ENCODE results near the gene KRTAP10-10.
"Not testable (repeated sequence)": the region's sequence is repeated elsewhere in the genome, so short reads cannot be mapped to it uniquely, and the experiment has no call there.

Gene KRTAP10-10, protein sequence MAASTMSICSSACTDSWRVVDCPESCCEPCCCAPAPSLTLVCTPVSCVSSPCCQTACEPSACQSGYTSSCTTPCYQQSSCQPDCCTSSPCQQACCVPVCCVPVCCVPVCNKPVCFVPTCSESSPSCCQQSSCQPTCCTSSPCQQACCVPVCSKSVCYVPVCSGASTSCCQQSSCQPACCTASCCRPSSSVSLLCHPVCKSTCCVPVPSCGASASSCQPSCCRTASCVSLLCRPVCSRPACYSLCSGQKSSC

GRCh38 chr21:44637018-44637850, at the start of gene KRTAP10-10:
Gene KRTAP10-10 (plus strand): TSS chr21:44637356. CDS start chr21:44637418, 62 bp downstream.
- DNase-seq, result no peak

DNA sequence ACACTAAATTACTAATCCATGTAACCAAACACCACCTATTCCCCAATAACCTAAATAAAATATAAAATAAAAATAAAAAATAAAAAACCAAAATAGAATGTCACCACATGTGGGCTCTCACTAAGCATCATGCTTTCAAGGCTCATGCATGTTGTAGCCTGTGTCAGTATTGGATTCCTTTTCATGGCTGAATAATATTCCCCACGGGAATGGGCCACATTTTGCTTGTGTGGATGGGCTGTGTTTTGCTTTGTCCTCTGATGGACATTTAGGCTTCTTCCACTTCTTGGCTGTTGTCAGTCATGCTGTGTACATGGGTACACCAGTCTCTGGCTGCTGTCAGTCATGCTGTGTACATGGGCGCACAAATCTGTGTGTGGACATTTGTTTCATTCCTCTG, 48.1 kb upstream of the KRTAP10-10 start:
- no peak for DNase-seq

DNA sequence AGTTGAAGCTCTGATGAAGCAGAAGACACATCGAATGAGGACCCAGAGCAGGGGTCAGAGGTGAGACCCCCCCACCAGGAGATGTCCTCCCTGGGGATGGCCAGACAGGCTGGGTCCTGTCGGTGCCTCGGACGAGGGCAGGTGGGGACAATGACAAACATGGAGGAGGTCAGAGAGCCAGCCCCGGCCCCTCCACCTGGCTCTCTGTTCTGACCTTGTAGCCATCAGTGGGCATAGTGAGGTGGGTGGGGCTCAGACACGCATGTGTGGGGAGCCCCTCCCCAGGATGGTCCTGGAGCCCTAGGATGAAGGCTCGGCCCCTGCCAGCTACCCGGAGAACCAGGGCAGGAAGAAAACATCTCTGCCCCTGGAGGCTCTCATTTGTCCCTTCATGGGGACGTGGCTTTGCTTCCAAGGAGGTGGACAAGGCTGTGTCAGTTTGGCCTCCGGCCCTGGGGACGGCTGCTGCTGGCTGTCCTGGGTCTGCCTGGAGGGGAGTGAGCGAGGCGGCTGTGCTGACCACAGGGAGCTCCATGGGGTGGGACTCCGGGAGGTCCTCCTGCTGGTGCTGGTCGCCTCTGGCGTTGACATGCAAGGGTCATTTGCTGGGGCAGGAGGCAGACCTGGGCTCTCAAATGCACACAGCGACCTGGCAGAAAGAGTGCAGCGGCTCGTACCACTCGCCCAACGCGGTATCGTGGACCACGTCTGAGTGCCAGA, 47.4 kb upstream of the KRTAP10-10 start:
- no peak for DNase-seq

DNA sequence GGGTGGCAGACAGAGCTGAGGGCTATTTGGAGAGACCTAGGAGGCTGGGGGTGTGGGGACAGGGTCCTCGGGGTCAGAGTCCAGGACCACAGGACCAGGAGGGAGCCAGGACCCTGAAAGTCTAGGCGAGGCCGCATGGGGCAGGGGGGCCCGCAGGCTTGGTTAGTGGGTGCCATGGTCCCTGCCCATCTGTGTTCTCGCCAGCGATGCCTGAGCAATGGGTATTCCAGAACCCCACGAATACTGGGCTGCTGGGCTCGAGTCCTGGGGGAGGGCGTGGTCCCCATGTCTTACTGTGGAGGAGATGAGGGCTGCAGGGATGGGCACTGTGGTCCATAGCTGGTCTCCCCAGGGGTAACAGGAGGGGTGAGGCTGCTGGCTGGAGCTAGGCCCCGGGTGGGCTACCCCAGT, 46.8 kb upstream of the KRTAP10-10 start:
- DNase-seq, result no peak

- not testable (repeated sequence) for DNase-seq
Measured at GRCh38 chr21:44590897-44591800, 46.0 kb upstream of the KRTAP10-10 start.

DNA sequence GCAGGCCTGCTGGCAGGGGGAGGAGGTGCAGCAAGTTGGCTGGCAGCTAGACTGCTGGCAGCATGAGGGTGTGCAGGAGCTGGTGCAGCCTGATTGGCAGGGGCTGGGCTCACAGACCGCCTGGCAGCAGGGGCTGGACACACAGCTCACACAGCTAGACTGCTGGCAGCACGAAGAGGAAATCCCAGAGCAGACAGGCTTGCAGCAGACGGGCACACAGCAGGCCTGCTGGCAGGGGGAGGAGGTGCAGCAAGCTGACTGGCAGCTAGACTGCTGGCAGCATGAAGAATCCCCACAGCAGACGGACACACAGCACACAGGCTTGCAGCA, 45.4 kb upstream of the KRTAP10-10 start:
- not testable (repeated sequence) for DNase-seq

GRCh38 chr21:44592446-44593311, 44.5 kb upstream of the KRTAP10-10 start, which contains the start of gene KRTAP10-6:
Gene KRTAP10-6 (minus strand): TSS chr21:44592505. CDS start chr21:44592484, 21 bp downstream.
- no peak for DNase-seq

- DNase-seq, result no peak
Measured at GRCh38 chr21:44593598-44594405, 43.4 kb upstream of the KRTAP10-10 start.

DNA sequence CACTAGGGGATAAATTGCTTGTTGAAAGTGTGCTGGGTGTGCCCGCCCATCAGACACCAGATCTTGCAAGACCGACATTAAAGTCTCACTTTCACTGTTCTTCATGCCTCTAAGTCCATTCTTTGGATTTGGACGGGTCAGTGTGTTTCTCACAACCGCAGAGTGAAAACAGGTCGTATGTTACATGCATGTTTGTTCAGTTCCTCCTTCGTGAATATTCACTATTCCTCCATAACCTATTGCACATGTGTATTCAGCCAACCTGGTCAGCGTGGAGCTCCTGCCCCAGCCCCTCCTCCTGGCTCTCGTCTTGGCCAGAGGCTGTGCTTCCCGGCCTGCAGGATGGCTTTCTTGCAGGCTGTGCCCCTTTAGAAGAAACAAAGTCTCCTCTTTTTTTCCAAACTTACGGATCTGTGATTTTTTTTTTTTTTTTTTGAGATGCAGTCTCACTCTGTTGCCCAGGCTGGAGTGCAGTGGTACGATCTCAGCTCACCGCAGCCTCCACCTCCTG, 42.7 kb upstream of the KRTAP10-10 start:
- DNase-seq, result no peak

- DNase-seq, result no peak
Measured at GRCh38 chr21:44595524-44595923, 41.6 kb upstream of the KRTAP10-10 start.

DNA sequence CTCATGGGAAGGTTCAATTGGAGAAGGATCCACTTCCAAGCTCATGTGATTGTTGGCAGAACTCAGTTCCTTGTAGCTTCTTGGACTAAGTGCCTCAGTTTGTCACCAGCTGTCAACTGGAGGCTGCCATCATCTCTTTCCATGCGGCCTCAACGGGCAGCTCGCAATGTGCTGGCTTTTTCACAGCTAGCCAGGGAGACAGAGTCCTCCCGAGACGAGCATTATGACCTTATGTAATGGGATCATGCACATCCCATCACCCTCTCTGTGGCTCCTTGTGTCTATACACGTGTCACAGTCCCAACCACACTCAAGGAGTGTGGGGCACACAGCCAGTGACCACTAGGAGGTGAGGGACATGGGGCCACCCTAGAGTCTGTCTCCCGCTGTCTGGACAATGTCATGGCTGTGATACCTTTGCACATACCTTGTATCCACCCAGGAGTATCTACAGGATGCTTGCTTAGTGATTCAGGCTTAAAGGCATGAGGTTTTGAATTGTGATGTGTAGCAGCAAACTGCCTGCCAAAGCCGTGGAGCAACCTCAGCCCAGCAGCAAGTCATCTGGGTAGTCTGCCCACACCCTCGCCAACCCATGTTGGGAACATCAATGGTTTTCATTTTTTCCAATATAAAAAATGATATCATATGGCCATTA, 41.0 kb upstream of the KRTAP10-10 start:
- no peak for DNase-seq

DNA sequence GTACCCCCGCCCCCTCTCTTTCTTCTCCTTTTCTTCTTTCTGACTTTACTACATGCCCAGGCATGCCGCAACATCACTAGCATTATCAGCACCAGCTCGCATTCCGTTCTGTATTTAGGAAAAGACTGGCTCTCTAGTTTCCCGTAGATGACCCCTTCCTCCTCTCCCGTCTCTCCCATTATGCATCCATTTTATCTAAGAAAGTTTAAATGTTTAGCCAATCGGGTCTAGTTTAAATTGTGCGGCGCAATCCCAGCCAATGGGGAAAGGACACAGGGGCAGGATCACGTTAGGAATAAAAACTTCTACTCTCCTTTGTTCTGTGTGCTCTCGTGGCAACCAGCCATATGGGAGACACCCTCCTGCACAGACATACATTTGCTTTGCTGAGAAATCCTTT, 39.1 kb upstream of the KRTAP10-10 start:
- DNase-seq, result no peak

GRCh38 chr21:44599264-44600029, 37.7 kb upstream of the KRTAP10-10 start:
- no peak for DNase-seq

DNA sequence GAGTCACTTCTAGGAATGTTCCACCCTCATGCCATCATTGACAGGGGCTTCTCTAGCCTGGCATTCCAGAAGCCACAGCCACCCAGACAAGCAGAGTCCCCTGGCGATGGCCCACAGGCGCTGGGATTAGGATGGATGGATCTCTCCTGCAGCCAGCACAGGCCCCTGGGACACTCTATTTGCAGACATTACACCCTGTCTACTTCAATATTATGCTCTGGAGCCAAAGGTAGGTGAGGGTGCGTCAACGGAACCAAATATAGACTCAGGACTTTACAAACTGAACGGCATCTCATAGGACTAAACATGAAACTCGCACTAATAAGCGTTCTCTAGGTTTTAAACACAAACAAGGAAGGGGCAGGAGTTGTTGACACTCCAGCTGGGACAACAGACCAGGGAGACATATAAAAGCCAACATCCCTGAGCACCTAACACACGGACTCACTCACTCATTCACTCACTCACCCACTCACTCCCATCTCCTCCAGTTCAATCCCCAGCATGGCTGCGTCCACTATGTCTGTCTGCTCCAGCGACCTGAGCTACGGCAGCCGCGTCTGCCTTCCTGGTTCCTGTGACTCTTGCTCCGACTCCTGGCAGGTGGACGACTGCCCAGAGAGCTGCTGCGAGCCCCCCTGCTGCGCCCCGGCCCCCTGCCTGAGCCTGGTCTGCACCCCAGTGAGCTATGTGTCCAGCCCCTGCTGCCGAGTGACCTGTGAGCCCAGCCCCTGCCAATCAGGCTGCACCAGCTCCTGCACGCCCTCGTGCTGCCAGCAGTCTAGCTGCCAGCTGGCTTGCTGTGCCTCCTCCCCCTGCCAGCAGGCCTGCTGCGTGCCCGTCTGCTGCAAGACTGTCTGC, 36.8 kb upstream of the KRTAP10-10 start, which contains the start of gene KRTAP10-7:
Gene KRTAP10-7, plus strand, starts transcription at position 480 of the 861 bp plus-strand sequence. Its CDS starts 25 bp downstream, at position 505.
- not testable (repeated sequence) for DNase-seq

- DNase-seq, result not testable (repeated sequence)
Measured at GRCh38 chr21:44601091-44601490, 36.1 kb upstream of the KRTAP10-10 start.

- DNase-seq, result no peak
Measured at GRCh38 chr21:44601596-44602462, 35.3 kb upstream of the KRTAP10-10 start.

- no peak for DNase-seq
Measured at GRCh38 chr21:44602463-44602850, 34.7 kb upstream of the KRTAP10-10 start.

All from Kasumi-1 (cell line).